ENCODE data around the gene ORAI3.
A peak's percentile ranks its signal among the peaks of the same experiment; 100 is the strongest.

Gene ORAI3

DNA sequence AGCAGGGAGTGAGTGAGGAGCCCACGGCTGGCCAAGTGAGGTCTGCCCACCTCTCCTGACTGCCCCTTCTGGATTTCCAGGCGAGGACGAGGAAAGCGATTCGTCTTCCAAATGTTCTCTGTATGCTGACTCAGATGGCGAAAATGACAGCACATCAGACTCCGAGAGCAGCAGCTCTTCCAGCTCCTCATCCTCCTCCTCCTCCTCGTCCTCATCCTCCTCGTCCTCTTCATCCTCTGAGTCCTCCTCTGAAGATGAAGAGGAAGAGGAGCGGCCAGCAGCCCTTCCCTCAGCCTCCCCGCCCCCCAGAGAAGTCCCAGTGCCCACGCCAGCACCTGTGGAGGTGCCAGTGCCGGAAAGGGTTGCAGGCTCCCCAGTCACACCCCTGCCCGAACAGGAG is 22.4 kb downstream of the ORAI3 start:
- DNase-seq (ENCODE audit: low read depth) = no peak

DNA sequence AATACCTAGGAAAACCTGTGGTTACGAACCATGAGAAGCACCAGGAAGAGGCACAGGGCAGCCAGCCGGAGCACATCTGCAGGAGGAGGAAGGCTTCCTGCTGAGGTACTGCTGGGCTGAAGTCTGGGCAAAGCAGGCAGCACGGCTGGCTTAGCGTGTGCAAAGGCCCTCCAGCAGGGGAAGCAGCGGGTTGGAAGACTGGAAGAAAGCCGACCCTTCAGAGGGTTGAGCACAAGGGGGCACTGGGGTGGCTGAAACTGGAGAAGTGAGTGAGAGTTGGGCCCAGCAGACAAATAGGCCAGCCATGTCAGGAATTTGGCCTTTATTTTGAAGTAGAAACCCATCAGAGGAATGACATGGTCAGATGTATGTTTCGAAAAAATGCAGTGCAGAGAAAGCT is 24.0 kb downstream of the ORAI3 start:
- DNase-seq (ENCODE audit: low read depth) = no peak

DNA sequence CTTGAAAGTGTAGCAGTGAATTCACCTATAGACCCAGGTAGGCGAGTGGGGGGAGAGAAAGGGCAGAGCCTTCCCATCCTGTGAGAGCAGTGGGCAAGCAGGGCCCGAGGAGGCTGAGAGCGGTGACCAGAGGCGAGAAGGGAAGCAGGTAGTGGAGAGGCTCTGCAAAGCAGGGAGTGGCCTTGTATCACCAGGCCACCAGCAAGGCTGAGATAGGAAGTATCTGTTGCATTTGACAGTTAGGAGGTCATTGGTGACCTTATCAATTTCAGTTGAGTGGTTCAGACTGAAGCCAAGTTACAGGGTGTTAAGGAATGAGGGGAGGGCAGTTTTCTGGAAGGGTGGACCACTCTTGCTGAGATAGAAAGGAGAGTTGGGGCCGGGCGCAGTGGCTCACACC is 25.5 kb downstream of the ORAI3 start:
- no peak for DNase-seq (ENCODE audit: low read depth)

DNA sequence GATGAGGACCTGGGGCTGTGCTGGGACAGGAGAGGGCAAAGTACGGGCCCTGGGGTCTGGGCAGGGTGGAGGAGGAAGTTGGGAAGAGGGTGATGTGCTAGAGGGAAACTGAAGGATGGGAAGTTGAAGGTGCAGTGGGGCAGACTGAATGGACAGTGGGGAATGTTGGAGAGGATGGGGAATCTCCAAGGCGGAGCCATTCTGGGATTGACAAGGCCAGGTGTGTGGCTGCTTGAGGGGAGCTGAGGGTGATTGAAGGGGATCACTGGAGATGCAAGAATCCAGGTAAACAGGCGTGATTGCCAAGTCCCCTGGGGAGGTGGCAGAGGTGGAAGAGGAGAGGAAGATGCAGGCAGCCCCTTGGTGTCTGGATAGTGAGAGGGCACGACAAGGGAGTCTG is 27.6 kb downstream of the ORAI3 start:
- DNase-seq (ENCODE audit: low read depth) = no peak

DNA sequence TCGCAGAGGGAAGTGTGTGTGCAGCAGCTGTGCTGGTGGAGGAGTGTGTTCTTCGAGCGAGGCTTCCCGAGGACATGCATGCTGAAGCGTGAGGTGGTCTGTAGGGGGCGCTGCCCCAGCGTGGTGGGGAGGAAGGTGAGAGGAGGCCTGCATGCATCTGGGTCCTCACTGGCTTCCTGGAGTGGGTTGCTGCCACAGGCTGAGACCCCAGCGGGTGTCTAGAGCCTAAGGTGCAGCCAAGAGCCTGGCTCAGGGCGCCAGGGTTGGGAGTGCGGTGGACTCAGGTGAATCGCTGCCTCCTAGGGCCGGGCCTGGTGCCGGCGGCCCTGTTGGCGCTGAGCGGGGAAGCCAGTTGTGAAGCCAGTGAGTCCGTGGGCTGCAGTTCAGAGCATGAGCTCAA is 28.6 kb downstream of the ORAI3 start:
- no peak for DNase-seq (ENCODE audit: low read depth)

DNA sequence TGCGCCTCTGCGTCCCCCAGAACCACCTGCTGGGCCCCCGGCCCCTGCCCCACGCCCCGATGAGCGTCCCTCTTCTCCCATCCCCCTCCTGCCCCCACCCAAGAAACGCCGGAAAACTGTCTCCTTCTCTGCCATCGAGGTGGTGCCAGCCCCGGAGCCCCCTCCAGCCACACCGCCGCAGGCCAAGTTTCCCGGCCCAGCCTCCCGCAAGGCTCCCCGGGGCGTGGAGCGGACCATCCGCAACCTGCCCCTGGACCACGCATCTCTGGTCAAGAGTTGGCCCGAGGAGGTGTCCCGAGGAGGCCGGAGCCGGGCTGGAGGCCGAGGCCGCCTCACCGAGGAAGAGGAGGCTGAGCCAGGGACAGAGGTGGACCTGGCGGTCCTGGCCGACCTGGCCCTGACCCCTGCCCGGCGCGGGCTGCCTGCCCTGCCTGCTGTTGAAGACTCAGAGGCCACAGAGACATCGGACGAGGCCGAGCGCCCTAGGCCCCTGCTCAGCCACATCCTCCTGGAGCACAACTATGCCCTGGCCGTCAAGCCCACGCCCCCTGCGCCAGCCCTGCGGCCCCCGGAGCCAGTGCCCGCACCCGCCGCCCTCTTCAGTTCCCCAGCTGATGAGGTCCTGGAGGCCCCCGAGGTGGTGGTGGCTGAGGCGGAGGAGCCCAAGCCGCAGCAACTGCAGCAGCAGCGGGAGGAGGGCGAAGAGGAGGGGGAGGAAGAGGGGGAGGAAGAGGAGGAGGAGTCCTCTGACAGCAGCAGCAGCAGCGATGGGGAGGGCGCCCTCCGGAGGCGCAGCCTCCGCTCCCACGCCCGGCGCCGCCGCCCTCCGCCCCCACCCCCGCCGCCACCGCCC is 30.5 kb downstream of the ORAI3 start:
- DNase-seq (ENCODE audit: low read depth) = no peak

DNA sequence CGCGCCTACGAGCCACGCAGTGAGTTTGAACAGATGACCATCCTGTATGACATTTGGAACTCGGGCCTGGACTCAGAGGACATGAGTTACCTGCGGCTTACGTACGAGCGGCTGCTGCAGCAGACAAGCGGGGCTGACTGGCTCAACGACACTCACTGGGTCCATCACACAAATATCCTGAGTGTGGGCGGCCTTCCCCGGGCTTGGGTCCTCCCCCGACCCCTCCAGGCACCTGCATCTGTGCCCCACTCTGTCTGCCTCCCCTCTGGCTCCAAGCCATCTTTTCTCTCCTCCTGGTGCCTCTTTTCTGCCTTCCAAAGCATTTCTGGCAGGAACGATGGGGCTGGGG is 31.1 kb downstream of the ORAI3 start:
- DNase-seq (ENCODE audit: low read depth) = no peak

DNA sequence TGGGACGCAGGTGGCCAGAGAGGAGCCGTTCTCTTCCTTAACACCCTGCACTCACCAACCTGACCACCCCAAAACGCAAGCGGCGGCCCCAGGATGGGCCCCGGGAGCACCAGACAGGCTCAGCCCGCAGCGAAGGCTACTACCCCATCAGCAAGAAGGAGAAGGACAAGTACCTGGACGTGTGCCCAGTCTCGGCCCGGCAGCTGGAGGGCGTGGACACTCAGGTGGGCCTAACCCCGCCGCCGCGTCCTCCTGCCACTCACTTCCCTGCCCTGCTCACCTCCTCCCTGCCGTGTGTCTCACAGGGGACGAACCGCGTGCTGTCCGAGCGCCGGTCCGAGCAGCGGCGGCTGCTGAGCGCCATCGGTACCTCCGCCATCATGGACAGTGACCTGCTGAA is 31.6 kb downstream of the ORAI3 start:
- DNase-seq (ENCODE audit: low read depth) = no peak

DNA sequence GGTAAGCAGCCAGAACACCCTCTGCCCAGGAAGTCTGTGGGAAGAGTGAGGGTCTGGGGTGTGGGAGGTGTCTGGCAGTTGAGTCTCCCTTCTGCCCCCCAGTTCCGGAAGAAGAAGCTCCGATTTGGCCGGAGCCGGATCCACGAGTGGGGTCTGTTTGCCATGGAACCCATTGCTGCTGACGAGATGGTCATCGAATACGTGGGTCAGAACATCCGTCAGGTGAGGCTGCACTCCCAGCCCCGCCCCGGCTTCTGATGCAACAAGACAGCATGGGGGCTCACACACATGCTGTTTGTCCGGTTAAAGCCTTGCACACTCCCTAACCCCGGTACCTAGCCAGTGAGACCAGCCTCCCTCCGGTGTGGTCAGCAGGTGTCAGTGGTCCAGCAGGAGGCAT is 32.1 kb downstream of the ORAI3 start:
- DNase-seq (ENCODE audit: low read depth) = no peak

DNA sequence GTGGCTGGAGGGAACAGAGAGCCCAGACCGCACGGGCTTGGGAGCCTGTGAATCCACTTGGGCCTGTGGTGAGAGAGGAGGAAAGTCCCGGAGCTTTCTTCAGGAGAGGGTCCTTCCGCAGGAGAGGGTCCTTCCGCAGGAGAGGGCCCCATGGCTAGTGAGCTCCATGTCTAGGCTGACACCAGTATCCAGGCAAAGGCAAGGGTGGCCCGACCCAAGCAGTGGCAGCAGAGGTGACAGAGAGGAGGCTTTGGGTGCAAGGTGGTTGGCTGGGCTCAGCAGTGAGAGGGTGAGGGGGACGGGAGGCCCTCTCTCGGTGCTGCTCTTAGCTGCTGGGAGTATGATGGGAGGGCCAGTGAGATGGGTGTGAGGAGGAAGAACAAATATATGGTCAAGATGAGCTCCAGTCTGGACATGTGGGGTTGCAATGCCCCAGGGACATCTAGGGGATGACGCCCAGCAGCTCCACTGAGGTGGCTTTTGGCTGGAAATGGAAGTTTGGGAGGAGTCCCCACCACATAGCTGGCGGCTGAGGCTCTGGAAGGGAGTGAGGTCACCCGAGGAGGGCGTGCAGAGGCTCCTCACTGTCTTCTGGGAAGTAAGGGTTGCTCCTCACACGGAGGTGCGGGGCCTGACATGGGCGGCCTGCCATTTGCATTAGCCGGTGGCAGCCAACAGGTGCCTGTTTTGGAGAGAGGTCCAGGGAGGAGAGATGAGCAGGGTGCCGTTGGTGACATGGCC is 33.9 kb downstream of the ORAI3 start:
- no peak for DNase-seq (ENCODE audit: low read depth)

DNA sequence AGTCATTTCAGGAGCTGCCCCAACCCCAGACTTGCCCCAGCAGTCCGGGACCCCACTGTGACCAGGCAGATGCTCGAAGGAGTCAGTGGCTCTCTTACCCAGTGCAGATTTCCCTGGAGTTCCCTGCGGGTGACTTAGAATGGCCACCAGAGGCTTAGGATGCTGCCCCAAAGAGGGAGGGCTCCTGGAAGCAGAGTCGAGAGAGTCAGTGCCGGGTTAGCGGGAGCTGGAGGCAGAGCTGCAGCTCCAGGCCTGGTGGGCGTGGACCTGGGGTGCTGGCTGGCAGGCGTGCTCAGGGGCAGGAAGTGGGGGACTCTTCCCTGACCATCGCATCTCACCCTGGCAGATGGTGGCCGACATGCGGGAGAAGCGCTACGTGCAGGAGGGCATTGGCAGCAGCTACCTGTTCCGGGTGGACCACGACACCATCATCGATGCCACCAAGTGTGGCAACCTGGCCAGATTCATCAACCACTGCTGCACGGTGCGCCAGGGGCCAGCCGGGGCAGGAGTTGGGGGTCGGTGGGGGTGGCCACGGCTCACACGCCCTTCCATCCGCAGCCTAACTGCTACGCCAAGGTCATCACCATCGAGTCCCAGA is 34.5 kb downstream of the ORAI3 start:
- DNase-seq (ENCODE audit: low read depth) = no peak

DNA sequence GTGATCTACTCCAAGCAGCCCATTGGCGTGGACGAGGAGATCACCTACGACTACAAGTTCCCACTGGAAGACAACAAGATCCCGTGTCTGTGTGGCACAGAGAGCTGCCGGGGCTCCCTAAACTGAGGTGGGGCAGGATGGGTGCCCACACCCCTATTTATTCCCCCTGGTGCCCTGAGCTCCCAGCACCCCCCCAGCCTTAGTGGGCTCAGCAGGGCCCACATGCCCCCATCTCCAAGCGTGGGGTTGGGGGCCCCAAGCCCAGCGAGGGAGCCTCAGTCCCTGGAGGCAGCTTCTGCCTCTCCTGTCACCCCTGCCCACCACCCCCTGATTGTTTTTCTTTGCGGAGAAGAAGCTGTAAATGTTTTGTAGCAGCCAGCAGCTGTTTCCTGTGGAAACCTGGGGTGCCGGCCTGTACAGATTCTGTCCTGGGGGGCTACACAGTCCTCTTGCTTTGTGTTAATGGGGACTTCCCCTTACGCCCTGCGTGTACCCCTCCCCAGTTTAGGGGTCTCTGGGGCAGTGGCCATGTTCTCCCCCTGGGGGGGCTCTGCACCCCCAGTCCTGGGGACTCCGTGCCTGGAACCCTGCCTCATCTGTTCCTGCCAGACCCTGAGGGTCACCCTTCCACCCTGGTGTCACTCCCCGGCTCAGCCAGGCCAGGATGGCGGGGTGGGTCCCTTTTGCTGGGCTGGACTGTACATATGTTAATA is 35.2 kb downstream of the ORAI3 start:
- no peak for DNase-seq (ENCODE audit: low read depth)

DNA sequence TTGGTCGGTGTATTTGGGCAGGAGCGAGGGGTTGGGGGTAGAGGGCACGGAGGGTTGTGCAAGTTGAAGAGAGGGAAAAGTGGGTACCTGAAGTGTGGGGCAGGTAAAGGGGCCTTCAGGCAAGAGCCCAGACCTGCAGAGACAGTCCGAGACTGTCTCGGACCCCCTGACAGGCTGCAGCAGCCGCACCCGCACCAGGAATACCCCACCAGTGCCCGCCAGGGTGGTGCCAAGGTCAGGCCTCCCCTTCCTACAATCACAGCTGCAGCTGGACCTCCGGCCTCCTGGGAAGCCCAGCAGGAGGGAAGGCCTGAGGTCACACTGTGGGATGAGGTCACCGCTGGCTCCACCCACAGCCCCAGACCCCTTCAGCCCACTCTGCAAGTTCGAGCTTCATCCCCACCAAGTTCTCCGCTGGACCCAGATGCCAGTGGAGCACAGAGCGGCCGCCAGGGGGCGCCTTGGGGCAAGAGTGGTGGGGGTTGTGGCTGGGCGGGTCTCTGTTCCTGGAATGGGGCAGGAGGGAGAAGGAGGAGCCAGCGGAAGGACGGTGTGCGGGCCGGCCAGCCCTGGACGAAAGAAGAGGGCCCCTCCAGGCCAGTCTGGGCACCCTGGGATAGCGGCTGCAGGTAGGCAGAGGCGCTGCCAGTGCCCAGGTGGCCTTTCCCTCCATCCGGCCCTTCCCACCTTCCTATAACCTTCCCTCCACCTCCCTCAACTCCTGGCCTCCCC is 36.0 kb downstream of the ORAI3 start, which contains the start of gene HSD3B7:
Gene HSD3B7 (plus strand): TSS at position 539 of the 732 bp plus-strand sequence. CDS start 452 bp downstream, outside the sequence.
- DNase-seq (ENCODE audit: low read depth) = peak; percentile 83

DNA sequence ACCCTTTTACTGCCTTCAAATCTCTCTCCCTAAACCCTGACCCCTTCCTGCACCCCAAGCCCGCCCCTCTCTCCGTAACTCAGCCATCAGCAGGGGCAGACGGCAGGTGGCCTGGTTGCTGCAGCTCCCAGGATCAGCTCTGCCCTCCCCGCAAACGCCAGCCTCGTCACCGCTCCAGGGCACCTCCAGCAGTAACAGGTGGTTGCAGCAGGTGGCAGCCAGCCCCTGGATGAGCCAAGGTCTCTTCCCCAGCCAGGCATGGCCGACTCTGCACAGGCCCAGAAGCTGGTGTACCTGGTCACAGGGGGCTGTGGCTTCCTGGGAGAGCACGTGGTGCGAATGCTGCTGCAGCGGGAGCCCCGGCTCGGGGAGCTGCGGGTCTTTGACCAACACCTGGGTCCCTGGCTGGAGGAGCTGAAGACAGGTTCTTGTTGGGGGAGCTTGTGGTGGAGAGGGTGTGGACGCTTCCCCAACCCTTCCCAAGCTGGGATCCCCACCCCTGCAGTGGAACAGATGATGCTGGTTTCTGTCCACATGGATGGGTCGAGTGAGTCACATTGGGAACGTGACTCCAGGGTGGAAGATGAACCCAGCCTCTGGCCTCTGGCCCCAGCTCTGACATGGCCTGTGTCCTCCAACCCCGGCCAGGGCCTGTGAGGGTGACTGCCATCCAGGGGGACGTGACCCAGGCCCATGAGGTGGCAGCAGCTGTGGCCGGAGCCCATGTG is 36.7 kb downstream of the ORAI3 start:
- no peak for DNase-seq (ENCODE audit: low read depth)

DNA sequence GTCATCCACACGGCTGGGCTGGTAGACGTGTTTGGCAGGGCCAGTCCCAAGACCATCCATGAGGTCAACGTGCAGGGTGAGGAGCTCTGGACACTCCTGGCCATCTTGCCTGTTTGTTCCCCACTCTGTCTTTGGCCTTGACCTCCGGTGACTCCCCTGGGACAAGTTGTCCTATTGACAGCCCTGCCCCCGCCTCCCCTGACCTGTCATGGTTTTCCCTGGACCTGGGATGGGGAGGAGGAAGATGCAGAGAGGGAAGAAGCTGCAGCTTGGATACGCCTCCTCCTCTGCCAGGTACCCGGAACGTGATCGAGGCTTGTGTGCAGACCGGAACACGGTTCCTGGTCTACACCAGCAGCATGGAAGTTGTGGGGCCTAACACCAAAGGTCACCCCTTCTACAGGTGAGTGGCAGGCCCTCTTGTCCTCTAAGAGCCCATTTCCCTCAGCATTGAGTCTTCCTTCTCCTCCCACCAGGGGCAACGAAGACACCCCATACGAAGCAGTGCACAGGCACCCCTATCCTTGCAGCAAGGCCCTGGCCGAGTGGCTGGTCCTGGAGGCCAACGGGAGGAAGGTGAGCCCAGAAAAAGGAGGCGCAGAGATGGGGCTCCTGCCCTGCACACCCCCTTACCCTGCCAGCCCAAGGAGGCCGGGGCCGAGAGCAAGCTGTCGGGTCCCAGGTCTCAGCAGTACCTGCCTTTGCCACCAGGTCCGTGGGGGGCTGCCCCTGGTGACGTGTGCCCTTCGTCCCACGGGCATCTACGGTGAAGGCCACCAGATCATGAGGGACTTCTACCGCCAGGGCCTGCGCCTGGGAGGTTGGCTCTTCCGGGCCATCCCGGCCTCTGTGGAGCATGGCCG is 37.5 kb downstream of the ORAI3 start:
- DNase-seq (ENCODE audit: low read depth) = no peak

DNA sequence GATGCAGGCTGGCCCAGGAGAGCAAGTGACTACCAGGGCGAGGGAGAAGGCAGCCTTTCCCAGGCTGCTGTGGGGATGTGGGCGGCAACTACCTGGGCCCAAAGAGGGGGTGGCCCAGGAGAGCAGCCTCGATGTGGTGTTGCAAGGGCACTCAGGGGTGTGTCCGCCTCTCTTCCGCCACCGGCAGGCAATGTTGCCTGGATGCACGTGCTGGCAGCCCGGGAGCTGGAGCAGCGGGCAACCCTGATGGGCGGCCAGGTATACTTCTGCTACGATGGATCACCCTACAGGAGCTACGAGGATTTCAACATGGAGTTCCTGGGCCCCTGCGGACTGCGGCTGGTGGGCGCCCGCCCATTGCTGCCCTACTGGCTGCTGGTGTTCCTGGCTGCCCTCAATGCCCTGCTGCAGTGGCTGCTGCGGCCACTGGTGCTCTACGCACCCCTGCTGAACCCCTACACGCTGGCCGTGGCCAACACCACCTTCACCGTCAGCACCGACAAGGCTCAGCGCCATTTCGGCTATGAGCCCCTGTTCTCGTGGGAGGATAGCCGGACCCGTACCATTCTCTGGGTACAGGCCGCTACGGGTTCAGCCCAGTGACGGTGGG is 38.8 kb downstream of the ORAI3 start:
- DNase-seq (ENCODE audit: low read depth) = no peak

DNA sequence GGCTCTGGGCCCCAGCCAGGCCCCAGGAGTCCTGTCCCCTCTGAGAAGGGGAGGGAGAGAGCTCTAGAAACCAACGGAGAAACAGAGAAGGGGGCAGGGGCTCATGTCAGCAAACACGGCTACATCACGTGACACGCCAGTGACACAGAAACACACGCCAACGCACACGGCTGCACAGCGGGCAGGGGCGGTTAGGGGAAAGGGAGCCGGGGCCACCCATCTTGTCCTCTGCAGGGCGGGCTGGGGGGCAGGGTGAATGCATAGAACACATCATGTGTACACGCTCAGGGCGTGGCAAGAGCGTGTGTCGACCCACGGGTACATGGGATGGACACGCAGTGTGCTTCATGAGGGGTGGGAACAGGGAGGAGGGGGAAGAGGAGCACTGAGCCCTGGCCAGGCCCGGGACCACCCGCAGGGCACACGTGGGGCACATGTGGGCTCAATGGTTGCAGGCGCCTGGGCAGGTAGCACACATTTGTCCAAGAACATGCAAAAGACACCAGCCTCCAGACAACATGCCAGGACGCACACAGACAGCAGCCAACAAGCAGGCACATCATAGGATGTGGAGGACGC is 40.7 kb downstream of the ORAI3 start:
- no peak for DNase-seq (ENCODE audit: low read depth)

DNA sequence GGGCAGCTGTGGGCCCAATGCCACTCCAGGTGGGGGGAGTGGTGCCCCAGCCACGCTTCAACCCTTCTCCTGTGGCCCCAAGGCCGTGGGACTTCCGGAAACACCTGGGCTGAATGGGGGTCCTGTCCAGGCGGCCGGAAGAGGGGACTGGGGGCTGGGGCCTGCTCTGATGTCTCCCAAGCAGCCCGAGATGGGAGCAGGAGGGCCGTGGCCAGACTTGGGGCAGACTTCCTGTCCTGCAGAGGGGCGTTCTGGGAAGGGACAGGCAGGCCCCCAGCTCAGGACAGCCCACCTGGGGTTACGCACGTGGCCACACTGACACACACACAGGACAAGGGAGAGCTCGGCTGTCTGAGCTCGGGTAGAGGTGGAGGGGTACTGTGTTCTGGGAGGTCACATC is 41.2 kb downstream of the ORAI3 start:
- DNase-seq (ENCODE audit: low read depth) = no peak

DNA sequence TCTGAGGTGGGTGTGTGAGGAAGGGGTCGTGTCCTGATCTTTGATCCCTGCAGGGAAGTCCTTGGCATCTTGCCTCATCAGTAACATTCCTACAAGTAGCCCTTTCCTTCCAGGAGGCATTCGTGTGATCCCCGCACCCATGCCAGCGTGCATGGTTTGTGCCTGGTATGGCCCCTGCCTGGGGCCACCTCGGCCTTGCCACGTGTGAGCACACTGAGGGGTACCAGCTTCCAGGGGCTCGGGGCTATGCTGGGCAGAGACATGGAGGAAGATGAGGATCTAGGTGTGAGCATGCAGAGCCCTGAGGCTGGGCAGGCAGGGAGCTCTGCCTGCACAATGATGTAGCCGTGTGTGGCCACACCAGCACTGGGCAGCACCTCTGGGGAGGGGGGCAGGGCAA is 42.2 kb downstream of the ORAI3 start:
- no peak for DNase-seq (ENCODE audit: low read depth)
